DOHH2 (cell line): Measurements from ENCODE around the gene CLECL1.

ENCODE experiments used
- CTCF ChIP-seq: fragments of 200-600 bp; sonication (generic); IDR thresholded peaks from one replicate; pipeline ENCODE4 v1.5.1; 2014; ENCODE audit warnings: antibody characterized with exemption, mild to moderate bottlenecking, low read depth, low read length; ENCODE audit not compliant: poor library complexity, severe bottlenecking
- EZH2phosphoT487 ChIP-seq: fragments of 200-600 bp; sonication (generic); IDR thresholded peaks from 2 replicates; pipeline ENCODE4 v1.6.1; 2017; ENCODE audit warnings: borderline replicate concordance, mild to moderate bottlenecking, antibody characterized with exemption, low read length, moderate library complexity, mixed read lengths

DNA sequence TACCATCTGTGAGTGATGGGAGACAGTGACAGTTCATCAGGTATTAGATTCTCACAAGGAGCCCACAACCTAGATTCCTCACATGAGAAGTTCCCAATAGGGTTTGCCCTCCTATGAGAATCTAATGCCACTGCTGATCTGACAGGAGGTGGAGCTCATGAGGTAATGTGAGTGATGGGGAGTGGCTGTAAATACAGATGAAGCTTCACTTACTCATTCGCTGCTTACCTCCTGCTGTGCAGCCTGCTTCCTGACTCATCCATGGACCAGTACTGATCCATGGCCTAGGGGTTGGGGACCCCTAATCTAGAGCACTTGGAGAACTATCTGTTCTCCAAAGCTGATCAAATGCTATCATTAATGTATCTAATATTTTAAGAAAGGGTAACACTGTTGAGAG lies 45.7 kb downstream of the CLECL1 start:
- no peak for TF ChIP-seq CTCF
- no peak for TF ChIP-seq EZH2phosphoT487
